ENCODE data around the gene FAT1. TPM values are rescaled to one million over a fixed set of nuclear protein-coding genes. Genes with fewer than 3 reads are reported as not detected.

The FAT1 gene
- polyA plus RNA-seq, 1 donor from 2014 or later: 19.8 TPM

GRCh38 chr4:186714006-186714675 lies 9.5 kb downstream of the FAT1 start:
- Histone ChIP-seq H3F3A (ENCODE audit: insufficient read depth, low read length, poor library complexity, severe bottlenecking) (no peaks in the 10 kb centered on the region), H3K4me2 (ENCODE audit: low read length) (no peak overlapping the region), H3K9ac (ENCODE audit: low read length) (no peak overlapping the region), H3K9me3 (ENCODE audit: low read length) (peaks cover 2% of the 10 kb centered on the region), H3K9me2 (ENCODE audit: insufficient read depth, low read length) (no peaks in the 10 kb centered on the region), H3K36me3 (ENCODE audit: insufficient read depth, low read length) (no peaks in the 10 kb centered on the region), H3K27me3 (ENCODE audit: insufficient read depth, low read depth, low read length) (no peaks in the 10 kb centered on the region), H3K79me2 (replicated peaks; ENCODE audit: insufficient read depth, low read length) (peaks cover 77% of the 10 kb centered on the region), H3K27ac (ENCODE audit: low read length) (no peak overlapping the region), H4K20me1 (ENCODE audit: insufficient read depth) (no peaks in the 10 kb centered on the region), H3K4me3 (ENCODE audit: low read length) (no peak overlapping the region), H2AFZ (ENCODE audit: low read depth, low read length) (no peak overlapping the region)
- no peak for TF ChIP-seq EZH2 (IDR thresholded peaks at IDR 0.05; ENCODE audit: borderline replicate concordance, insufficient read depth, low read length, poor library complexity, severe bottlenecking)
- no peak for TF ChIP-seq MXI1 (conservative IDR thresholded peaks at IDR 0.05; ENCODE audit: poor library complexity, severe bottlenecking)
- TF ChIP-seq TAF1 (IDR thresholded peaks at IDR 0.05; ENCODE audit: low read depth): no peak
- TF ChIP-seq, protein P1, sequence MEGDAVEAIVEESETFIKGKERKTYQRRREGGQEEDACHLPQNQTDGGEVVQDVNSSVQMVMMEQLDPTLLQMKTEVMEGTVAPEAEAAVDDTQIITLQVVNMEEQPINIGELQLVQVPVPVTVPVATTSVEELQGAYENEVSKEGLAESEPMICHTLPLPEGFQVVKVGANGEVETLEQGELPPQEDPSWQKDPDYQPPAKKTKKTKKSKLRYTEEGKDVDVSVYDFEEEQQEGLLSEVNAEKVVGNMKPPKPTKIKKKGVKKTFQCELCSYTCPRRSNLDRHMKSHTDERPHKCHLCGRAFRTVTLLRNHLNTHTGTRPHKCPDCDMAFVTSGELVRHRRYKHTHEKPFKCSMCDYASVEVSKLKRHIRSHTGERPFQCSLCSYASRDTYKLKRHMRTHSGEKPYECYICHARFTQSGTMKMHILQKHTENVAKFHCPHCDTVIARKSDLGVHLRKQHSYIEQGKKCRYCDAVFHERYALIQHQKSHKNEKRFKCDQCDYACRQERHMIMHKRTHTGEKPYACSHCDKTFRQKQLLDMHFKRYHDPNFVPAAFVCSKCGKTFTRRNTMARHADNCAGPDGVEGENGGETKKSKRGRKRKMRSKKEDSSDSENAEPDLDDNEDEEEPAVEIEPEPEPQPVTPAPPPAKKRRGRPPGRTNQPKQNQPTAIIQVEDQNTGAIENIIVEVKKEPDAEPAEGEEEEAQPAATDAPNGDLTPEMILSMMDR (IDR thresholded peaks at IDR 0.05; ENCODE audit: poor library complexity, severe bottlenecking): no peak
- no peak for TF ChIP-seq RAD21 (conservative IDR thresholded peaks at IDR 0.05)
- no peak for TF ChIP-seq SMC3 (conservative IDR thresholded peaks at IDR 0.05; ENCODE audit: poor library complexity)
- TF ChIP-seq POLR2AphosphoS5 (IDR thresholded peaks at IDR 0.05): no peak
- TF ChIP-seq EP300 (conservative IDR thresholded peaks at IDR 0.05; ENCODE audit: poor library complexity, severe bottlenecking): no peak
- no peak for TF ChIP-seq REST (IDR thresholded peaks at IDR 0.05; ENCODE audit: borderline replicate concordance)

DNA sequence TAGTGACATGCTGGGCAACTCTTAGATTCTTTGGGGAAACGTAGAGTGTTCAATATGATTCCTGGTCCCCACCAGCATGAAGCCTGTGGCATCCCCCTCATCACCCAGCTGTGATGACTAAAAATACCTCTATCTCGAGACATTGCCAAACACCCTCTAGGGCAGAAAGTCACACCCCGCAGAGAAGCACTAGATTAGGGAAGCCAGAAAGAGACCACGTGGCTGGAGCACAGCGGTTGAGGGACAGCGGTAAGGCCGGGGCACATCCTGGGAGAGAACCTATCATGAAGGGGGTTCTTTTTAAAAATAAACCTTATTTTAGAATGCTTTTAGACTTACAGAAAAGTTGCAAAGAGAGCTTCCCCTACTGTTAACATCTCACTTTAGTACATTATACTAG lies 11.0 kb downstream of the FAT1 start:
- peaks cover 7% of the 10 kb centered on the region for H3K36me3 ChIP-seq (ENCODE audit: insufficient read depth, low read length)
- H3K9ac ChIP-seq (ENCODE audit: low read length): no peak overlapping the region
- H3K79me2 ChIP-seq (replicated peaks; ENCODE audit: insufficient read depth, low read length): peaks cover 65% of the 10 kb centered on the region
- no peak for TF ChIP-seq SMC3 (conservative IDR thresholded peaks at IDR 0.05; ENCODE audit: poor library complexity)
- no peaks in the 10 kb centered on the region for H3F3A ChIP-seq (ENCODE audit: insufficient read depth, low read length, poor library complexity, severe bottlenecking)
- no peaks in the 10 kb centered on the region for H3K27me3 ChIP-seq (ENCODE audit: insufficient read depth, low read depth, low read length)
- peaks cover 2% of the 10 kb centered on the region for H3K9me3 ChIP-seq (ENCODE audit: low read length)
- no peak overlapping the region for H3K4me3 ChIP-seq (ENCODE audit: low read length)
- H4K20me1 ChIP-seq (ENCODE audit: insufficient read depth): no peaks in the 10 kb centered on the region
- H2AFZ ChIP-seq (ENCODE audit: low read depth, low read length): no peak overlapping the region
- no peak overlapping the region for H3K4me2 ChIP-seq (ENCODE audit: low read length)
- no peaks in the 10 kb centered on the region for H3K9me2 ChIP-seq (ENCODE audit: insufficient read depth, low read length)
- H3K27ac ChIP-seq (ENCODE audit: low read length): no peak overlapping the region

All from neural cell (in vitro differentiated cells).